GM13976 (cell line): ENCODE measurements around the gene SRXN1.

Source experiments
- DNase-seq: peaks from one replicate; pipeline ENCODE4 v3.0.0; 2012; ENCODE audit warnings: low spot score
- CTCF ChIP-seq: IDR thresholded peaks from 2 replicates; pipeline ENCODE4 v1.5.1; 2012; ENCODE audit warnings: borderline replicate concordance, mild to moderate bottlenecking; ENCODE audit not compliant: insufficient read depth; ENCODE audit errors: extremely low read depth, missing control alignments, control extremely low read depth
- in situ Hi-C: fragments of 300-500 bp; cut with MboI; formaldehyde crosslinking; loops from one replicate; pipeline ENCODE4 v1.12.0; 2022; ENCODE audit warnings: low sequenced_read_pairs, mixed read lengths, inconsistent platforms; ENCODE audit not compliant: unreplicated experiment

The SRXN1 gene

GRCh38 chr20:625360-625932 is 27.6 kb downstream of the SRXN1 start:
- no peak for TF ChIP-seq CTCF
- in situ Hi-C loops, result no loop called here
- DNase-seq, result no peak

GRCh38 chr20:623704-624103 is 29.3 kb downstream of the SRXN1 start:
- no peak for TF ChIP-seq CTCF
- in situ Hi-C loops, result no loop called here
- DNase-seq, result no peak

- in situ Hi-C loops, result no loop called here
- DNase-seq, result no peak
- TF ChIP-seq CTCF, result no peak
Observed at GRCh38 chr20:623021-623420, 30.0 kb downstream of the SRXN1 start.

- DNase-seq, result no peak
- no peak for TF ChIP-seq CTCF
- in situ Hi-C loops, result no loop called here
Observed at GRCh38 chr20:622161-622560, 30.8 kb downstream of the SRXN1 start.

- no peak for TF ChIP-seq CTCF
- no peak for DNase-seq
- in situ Hi-C loops, result no loop called here
Observed at GRCh38 chr20:621125-621756, 31.8 kb downstream of the SRXN1 start.

GRCh38 chr20:620246-620645 is 32.8 kb downstream of the SRXN1 start:
- DNase-seq, result no peak
- in situ Hi-C loops, result no loop called here
- TF ChIP-seq CTCF, result no peak
